Activated T-cell treated with anti-CD3 and anti-CD28 coated beads, Interleukin-2, amount 50 U/mL, for 4 hours (primary cell): ENCODE measurements around the gene GRIK2. TPM values are rescaled to one million over a fixed set of nuclear protein-coding genes. Genes with fewer than 3 reads are reported as not detected.

Source experiments
- ATAC-seq, 2 donors: fragments of 200-7000 bp; cut with Tn5 transposase; one replicate each; pipeline ENCODE4 v1.10.0; 2021
- DNase-seq: peaks from one replicate; pipeline ENCODE4 v3.0.0-alpha.2; 2020
- H3K27me3 Mint-ChIP-seq: one replicate; pipeline ENCODE4 v1.8.0; 2021; ENCODE audit warnings: low read depth, mixed read lengths
- H3K36me3 Mint-ChIP-seq: one replicate; pipeline ENCODE4 v1.8.0; 2022; ENCODE audit warnings: mixed read lengths; ENCODE audit not compliant: insufficient read depth
- H3K4me1 Mint-ChIP-seq: one replicate; pipeline ENCODE4 v1.8.0; 2021; ENCODE audit warnings: low read depth, mixed read lengths
- H3K4me3 Mint-ChIP-seq: one replicate; pipeline ENCODE4 v1.8.0; 2021; ENCODE audit warnings: mild to moderate bottlenecking, moderate library complexity, mixed read lengths
- H3K9me3 Mint-ChIP-seq: one replicate; pipeline ENCODE4 v1.8.0; 2021; ENCODE audit warnings: mixed read lengths
- total RNA-seq, 3 donors: library from RNA; stranded (reverse); gene quantifications; one replicate each; pipeline ENCODE4 v1.2.1, GENCODE V29; 2021

GRIK2 gene
- total RNA-seq, 3 donors from 2014 or later = not detected

DNA sequence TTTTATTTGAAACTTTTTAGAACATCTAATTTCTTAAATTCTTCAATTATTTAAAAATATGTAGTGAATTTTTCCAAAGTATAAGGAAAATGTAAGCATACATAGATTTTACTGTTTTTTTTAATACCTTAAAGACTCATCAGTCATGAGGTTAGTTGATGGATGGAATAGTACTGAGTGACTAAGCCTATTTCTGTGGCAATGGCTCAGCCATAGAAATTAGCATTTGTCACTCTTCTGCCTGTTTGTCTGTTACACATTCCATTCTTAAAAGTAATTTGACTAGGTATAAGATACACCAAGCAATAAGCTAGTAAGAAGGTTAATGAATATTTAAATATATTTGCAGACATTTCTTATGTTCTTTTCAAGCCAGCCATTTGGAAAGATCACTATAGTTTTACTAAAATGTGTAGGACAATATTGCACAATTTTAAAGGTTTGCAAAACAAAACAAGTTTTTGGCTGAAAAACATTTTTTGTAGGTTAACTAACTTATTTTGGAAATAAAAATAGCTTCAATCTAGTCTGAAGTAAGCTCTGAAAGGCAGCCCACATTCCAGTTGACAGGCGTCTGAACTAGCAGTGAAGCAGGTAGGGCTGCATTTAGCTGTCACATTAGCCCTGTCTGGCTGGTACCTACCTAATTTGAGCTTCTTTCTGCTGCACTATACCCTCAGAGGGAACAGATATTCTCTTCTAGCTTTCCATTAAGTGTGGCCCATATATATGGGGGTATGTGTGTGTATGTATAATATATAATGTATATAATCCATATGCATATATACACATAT lies 385.7 kb downstream of the GRIK2 start:
- Mint-ChIP-seq H3K27me3 (no peaks in the 10 kb centered on the region), H3K4me1 (no peaks in the 10 kb centered on the region), H3K4me3 (no peak overlapping the region), H3K36me3 (no peaks in the 10 kb centered on the region), H3K9me3 (peaks cover 14% of the 10 kb centered on the region)
- DNase-seq = no peak
- no peak for ATAC-seq

GRCh38 chr6:101783287-101783686 lies 389.8 kb downstream of the GRIK2 start:
- no peak for ATAC-seq
- no peaks in the 10 kb centered on the region for H3K36me3 Mint-ChIP-seq

GRCh38 chr6:101784094-101784493 lies 390.6 kb downstream of the GRIK2 start:
- Mint-ChIP-seq H3K36me3 (no peaks in the 10 kb centered on the region), H3K4me3 (no peak overlapping the region), H3K27me3 (no peaks in the 10 kb centered on the region), H3K4me1 (no peaks in the 10 kb centered on the region), H3K9me3 (peaks cover 14% of the 10 kb centered on the region)
- ATAC-seq = no peak
- DNase-seq = no peak

More at GRCh38 chr6:101783287-101783686, 389.8 kb downstream of the GRIK2 start:
- no peaks in the 10 kb centered on the region for H3K27me3 Mint-ChIP-seq
- no peaks in the 10 kb centered on the region for H3K4me1 Mint-ChIP-seq
- H3K4me3 Mint-ChIP-seq = no peak overlapping the region
- H3K9me3 Mint-ChIP-seq = peaks cover 14% of the 10 kb centered on the region
- DNase-seq = no peak

DNA sequence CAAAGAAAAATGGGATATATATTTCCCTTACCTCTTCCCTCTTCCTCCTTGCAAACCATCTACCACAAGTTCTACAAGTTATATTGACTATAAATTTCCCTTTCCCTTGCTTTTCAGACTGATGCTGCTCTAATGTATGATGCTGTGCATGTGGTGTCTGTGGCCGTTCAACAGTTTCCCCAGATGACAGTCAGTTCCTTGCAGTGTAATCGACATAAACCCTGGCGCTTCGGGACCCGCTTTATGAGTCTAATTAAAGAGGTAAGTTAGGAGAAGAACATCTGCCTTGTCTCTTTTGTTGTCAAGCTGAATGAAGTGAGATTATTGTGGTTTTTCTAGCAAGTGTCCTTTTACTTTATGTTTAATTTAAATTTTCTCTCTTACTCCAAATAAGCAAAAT lies 406.0 kb downstream of the GRIK2 start:
- DNase-seq (no peak), ATAC-seq (no peak)
- Mint-ChIP-seq H3K36me3 (no peaks in the 10 kb centered on the region), H3K4me3 (no peak overlapping the region), H3K9me3 (peaks cover 7% of the 10 kb centered on the region), H3K27me3 (no peaks in the 10 kb centered on the region), H3K4me1 (no peaks in the 10 kb centered on the region)

- no peak for DNase-seq
- Mint-ChIP-seq H3K36me3 (no peaks in the 10 kb centered on the region), H3K4me3 (no peak overlapping the region), H3K9me3 (peaks cover 5% of the 10 kb centered on the region), H3K27me3 (no peaks in the 10 kb centered on the region), H3K4me1 (no peaks in the 10 kb centered on the region)
- no peak for ATAC-seq
Observed at GRCh38 chr6:101800598-101800997, 407.1 kb downstream of the GRIK2 start.

DNA sequence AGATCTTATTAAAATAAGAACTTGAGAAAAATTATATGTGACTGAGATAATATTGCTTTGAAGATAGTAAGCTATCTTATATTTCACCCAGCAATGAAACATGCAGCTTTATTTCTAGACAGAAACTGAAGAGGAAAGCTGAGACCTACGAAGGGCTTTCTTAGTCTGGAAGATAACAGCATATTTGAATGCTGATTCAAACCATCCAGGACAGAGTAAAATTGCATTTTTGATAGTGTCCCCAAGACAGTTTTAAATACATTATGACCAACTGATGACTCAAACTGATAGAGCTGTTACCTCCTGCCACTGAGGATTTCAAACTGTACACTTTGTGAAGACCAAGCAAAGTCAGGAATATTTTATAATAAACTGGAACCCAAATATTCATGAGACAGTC lies 409.6 kb downstream of the GRIK2 start:
- DNase-seq (no peak), ATAC-seq (no peak)
- Mint-ChIP-seq H3K36me3 (no peaks in the 10 kb centered on the region), H3K27me3 (no peaks in the 10 kb centered on the region), H3K4me1 (no peaks in the 10 kb centered on the region), H3K9me3 (no peaks in the 10 kb centered on the region), H3K4me3 (no peak overlapping the region)

DNA sequence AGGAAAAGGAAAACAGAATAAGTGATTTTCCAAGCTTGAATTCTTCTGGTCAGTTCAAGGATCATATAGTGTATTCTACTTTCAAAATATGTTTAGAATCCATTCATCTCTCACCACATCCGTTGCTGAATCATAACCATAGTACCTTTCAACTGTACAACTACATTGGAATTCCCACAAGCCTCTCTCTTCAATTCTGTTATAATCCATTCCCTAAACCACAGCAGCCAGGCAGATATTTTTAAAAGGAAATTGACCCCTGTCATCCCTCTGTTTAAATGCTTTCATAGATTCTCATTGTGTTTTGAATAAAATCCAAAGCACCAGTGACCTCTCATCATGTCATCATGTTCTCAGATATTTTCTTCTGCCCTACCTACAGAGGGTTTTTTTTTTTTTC lies 412.7 kb downstream of the GRIK2 start:
- H3K36me3 Mint-ChIP-seq = no peaks in the 10 kb centered on the region
- H3K27me3 Mint-ChIP-seq = no peaks in the 10 kb centered on the region
- H3K4me1 Mint-ChIP-seq = no peaks in the 10 kb centered on the region
- DNase-seq (no peak), ATAC-seq (no peak)
- no peak overlapping the region for H3K4me3 Mint-ChIP-seq
- H3K9me3 Mint-ChIP-seq = no peaks in the 10 kb centered on the region

DNA sequence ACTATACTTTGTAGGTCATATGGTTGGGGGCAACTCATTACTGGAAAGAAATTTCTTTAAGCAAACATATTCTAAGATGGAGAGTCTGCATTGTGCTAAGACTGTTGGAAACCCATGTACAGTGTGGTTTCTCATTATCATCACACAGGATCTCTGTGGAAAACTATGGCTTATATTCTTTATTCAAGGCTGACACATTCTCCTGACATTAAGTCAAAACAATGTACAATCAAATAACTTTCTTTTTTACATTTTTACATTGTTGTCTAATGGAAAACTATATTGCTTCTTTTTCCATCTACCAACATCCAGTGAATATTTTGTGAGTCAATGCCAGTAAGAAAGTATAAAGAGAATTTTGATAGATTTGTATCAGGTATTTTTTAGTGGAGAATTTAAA lies 417.6 kb downstream of the GRIK2 start:
- Mint-ChIP-seq H3K4me3 (no peak overlapping the region), H3K9me3 (no peaks in the 10 kb centered on the region), H3K36me3 (no peaks in the 10 kb centered on the region), H3K27me3 (no peaks in the 10 kb centered on the region), H3K4me1 (no peaks in the 10 kb centered on the region)
- DNase-seq (no peak), ATAC-seq (no peak)

DNA sequence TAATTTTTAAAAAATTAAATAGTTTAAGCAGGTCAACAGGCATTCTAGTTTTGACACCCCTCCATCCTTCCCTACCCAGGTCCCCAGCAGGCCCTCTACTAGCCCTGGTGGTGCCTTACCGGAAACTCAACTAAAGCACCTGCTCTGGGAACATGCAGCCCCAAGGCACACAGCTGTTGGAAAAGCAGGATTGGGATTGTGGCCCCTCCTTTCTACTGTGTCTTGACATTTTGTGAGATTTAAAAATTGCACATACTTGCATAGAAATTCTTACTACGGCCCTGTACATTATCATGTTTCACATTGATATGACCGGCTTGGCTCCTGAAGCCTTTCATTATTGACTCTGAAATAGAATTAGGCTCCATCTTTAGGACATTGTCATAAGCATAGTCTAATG lies 423.2 kb downstream of the GRIK2 start:
- no peak overlapping the region for H3K4me3 Mint-ChIP-seq
- H3K4me1 Mint-ChIP-seq = no peaks in the 10 kb centered on the region
- DNase-seq (no peak), ATAC-seq (no peak)
- H3K27me3 Mint-ChIP-seq = no peaks in the 10 kb centered on the region
- H3K9me3 Mint-ChIP-seq = no peaks in the 10 kb centered on the region
- no peaks in the 10 kb centered on the region for H3K36me3 Mint-ChIP-seq

- no peaks in the 10 kb centered on the region for H3K36me3 Mint-ChIP-seq
- no peaks in the 10 kb centered on the region for H3K4me1 Mint-ChIP-seq
- no peak overlapping the region for H3K4me3 Mint-ChIP-seq
- DNase-seq (no peak), ATAC-seq (no peak)
- peaks cover 3% of the 10 kb centered on the region for H3K9me3 Mint-ChIP-seq
- H3K27me3 Mint-ChIP-seq = no peaks in the 10 kb centered on the region
Observed at GRCh38 chr6:101818051-101818450, 424.5 kb downstream of the GRIK2 start.

GRCh38 chr6:101824551-101825345 lies 431.2 kb downstream of the GRIK2 start:
- no peaks in the 10 kb centered on the region for H3K27me3 Mint-ChIP-seq
- no peaks in the 10 kb centered on the region for H3K4me1 Mint-ChIP-seq
- DNase-seq (no peak), ATAC-seq (no peak)
- H3K4me3 Mint-ChIP-seq = no peak overlapping the region
- H3K36me3 Mint-ChIP-seq = no peaks in the 10 kb centered on the region
- H3K9me3 Mint-ChIP-seq = peaks cover 26% of the 10 kb centered on the region

DNA sequence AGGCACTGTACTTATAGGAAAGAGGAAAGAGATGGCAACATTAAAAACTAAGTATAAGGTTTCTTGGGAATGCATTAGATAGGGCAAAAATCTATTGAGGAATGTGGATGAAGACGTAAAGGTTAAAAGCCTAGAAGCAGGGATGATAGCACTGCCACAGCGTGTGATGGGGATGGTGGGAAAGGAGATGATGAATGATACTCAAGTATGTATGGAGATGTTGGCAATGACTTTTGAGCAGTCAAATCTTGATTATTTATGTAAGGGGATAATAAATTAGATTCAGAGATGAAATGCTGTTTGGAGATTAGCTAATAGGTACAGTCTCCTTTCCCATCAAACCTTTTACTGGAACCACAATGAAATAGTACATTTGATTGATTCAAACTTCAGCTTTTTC lies 432.8 kb downstream of the GRIK2 start:
- Mint-ChIP-seq H3K4me3 (no peak overlapping the region), H3K27me3 (no peaks in the 10 kb centered on the region), H3K4me1 (no peaks in the 10 kb centered on the region), H3K36me3 (no peaks in the 10 kb centered on the region), H3K9me3 (peaks cover 26% of the 10 kb centered on the region)
- ATAC-seq (no peak), DNase-seq (no peak)

- Mint-ChIP-seq H3K27me3 (no peaks in the 10 kb centered on the region), H3K4me3 (no peak overlapping the region), H3K36me3 (no peaks in the 10 kb centered on the region), H3K4me1 (no peaks in the 10 kb centered on the region), H3K9me3 (peaks cover 26% of the 10 kb centered on the region)
- ATAC-seq (no peak), DNase-seq (no peak)
Observed at GRCh38 chr6:101826678-101827077, 433.2 kb downstream of the GRIK2 start.

GRCh38 chr6:101830501-101831031 lies 437.1 kb downstream of the GRIK2 start:
- Mint-ChIP-seq H3K9me3 (peaks cover 18% of the 10 kb centered on the region), H3K36me3 (no peaks in the 10 kb centered on the region), H3K27me3 (no peaks in the 10 kb centered on the region), H3K4me1 (no peaks in the 10 kb centered on the region), H3K4me3 (no peak overlapping the region)
- DNase-seq (no peak), ATAC-seq (no peak)

GRCh38 chr6:101832371-101832770 lies 438.9 kb downstream of the GRIK2 start:
- H3K27me3 Mint-ChIP-seq = no peaks in the 10 kb centered on the region
- H3K4me3 Mint-ChIP-seq = no peak overlapping the region
- peaks cover 13% of the 10 kb centered on the region for H3K9me3 Mint-ChIP-seq
- H3K36me3 Mint-ChIP-seq = no peaks in the 10 kb centered on the region
- DNase-seq = no peak
- ATAC-seq = no peak
- no peaks in the 10 kb centered on the region for H3K4me1 Mint-ChIP-seq
